H1 (cell line): ENCODE results near the gene SKAP2. TPM values are rescaled to one million over a fixed set of nuclear protein-coding genes. Genes with fewer than 3 reads are reported as not detected.

Source experiments
- CTCF ChIA-PET: fragments of 300-600 bp; sonication (Branson Sonifier 250); formaldehyde crosslinking; loops from one replicate; lab custom pipeline; 2021; ENCODE audit not compliant: partially characterized antibody; lab: Charles Lee
- POLR2A ChIA-PET: fragments of 300-600 bp; sonication (Branson Sonifier 250); formaldehyde crosslinking; loops from one replicate; lab custom pipeline; 2021; ENCODE audit warnings: inconsistent platforms; ENCODE audit not compliant: partially characterized antibody; lab: Charles Lee
- DNase-seq, 2 experiments: peaks; one replicate each; pipeline versions ENCODE4 v3.0.0 to v3.0.0-alpha.2; 2010 to 2022; ENCODE audit warnings: low spot score in 2 of 2, low read depth in 1 of 2, mixed read lengths in 1 of 2
- FAIRE-seq: peaks from 2 replicates; lab custom pipeline; 2011; peaks lifted over from hg19 to GRCh38; lab: Jason Lieb, UNC
- H2AFZ ChIP-seq: 2 replicates; pipeline ENCODE4 v1.8.1; 2012; ENCODE audit warnings: low read length, inconsistent platforms
- H2AK5ac ChIP-seq: 2 replicates; pipeline ENCODE4 v1.6.1; 2013; ENCODE audit warnings: low read depth, low read length
- H2BK120ac ChIP-seq: replicated peaks from 2 replicates; pipeline ENCODE3; 2013; ENCODE audit warnings: low read depth, low read length, inconsistent platforms
- H2BK12ac ChIP-seq: 2 replicates; pipeline ENCODE4 v1.6.1; 2013; ENCODE audit warnings: low read depth, low read length
- H2BK15ac ChIP-seq: 2 replicates; pipeline ENCODE4 v1.6.1; 2013; ENCODE audit warnings: low read length
- H2BK20ac ChIP-seq: 2 replicates; pipeline ENCODE4 v1.6.1; 2013; ENCODE audit warnings: low read length
- H2BK5ac ChIP-seq: 2 replicates; pipeline ENCODE4 v1.6.1; 2013; ENCODE audit warnings: low read depth, low read length
- H3K14ac ChIP-seq: 2 replicates; pipeline ENCODE4 v1.6.1; 2013; ENCODE audit warnings: inconsistent platforms; ENCODE audit not compliant: insufficient read length
- H3K18ac ChIP-seq: 2 replicates; pipeline ENCODE4 v1.6.1; 2013; ENCODE audit warnings: low read length; ENCODE audit errors: extremely low read depth
- H3K23ac ChIP-seq: 2 replicates; pipeline ENCODE4 v1.6.1; 2013; ENCODE audit warnings: inconsistent platforms; ENCODE audit not compliant: insufficient read length
- H3K23me2 ChIP-seq: 2 replicates; pipeline ENCODE4 v1.6.1; 2013; ENCODE audit warnings: low read depth, low read length
- H3K27ac ChIP-seq: 2 replicates; pipeline ENCODE4 v1.6.1; 2011; ENCODE audit warnings: low read depth, low read length, inconsistent platforms
- H3K27me3 ChIP-seq, 4 experiments: replicated peaks in 1 of 4; 1 replicate in 1 of 4; 2 replicates in 3 of 4; pipeline versions ENCODE4 v1.6.1 to v1.8.1; 2011 to 2013; ENCODE audit warnings: low read length in 3 of 4, mild to moderate bottlenecking in 3 of 4, inconsistent platforms in 2 of 4, mixed read lengths in 2 of 4, moderate library complexity in 1 of 4; ENCODE audit not compliant: control insufficient read depth in 3 of 4, insufficient read depth in 3 of 4; ENCODE audit errors: extremely low read depth in 1 of 4
- H3K36me3 ChIP-seq, 4 experiments: 2 replicates each; pipeline versions ENCODE4 v1.6.1 to v1.8.1; 2011 to 2013; ENCODE audit warnings: mild to moderate bottlenecking in 4 of 4, low read length in 3 of 4, moderate library complexity in 2 of 4, control low read depth in 1 of 4, inconsistent platforms in 1 of 4; ENCODE audit not compliant: insufficient read depth in 4 of 4, control insufficient read depth in 2 of 4
- H3K4ac ChIP-seq: replicated peaks from 2 replicates; pipeline ENCODE3; 2013; ENCODE audit warnings: low read length, low read depth, mixed read lengths, inconsistent platforms; ENCODE audit not compliant: insufficient read length
- H3K4me1 ChIP-seq, 4 experiments: replicated peaks in 1 of 4; 1 replicate in 1 of 4; 2 replicates in 3 of 4; pipeline versions ENCODE4 v1.6.1 to v1.8.1; 2011 to 2013; ENCODE audit warnings: low read length in 3 of 4, inconsistent platforms in 2 of 4, mixed read lengths in 1 of 4; ENCODE audit not compliant: insufficient read depth in 4 of 4, control insufficient read depth in 3 of 4
- H3K4me2 ChIP-seq, 2 experiments: 2 replicates each; pipeline versions ENCODE4 v1.6.1 to v1.8.1; 2011 to 2013; ENCODE audit warnings: low read depth in 2 of 2, low read length in 2 of 2, control low read depth in 1 of 2, inconsistent platforms in 1 of 2, mild to moderate bottlenecking in 1 of 2; ENCODE audit not compliant: insufficient read depth in 1 of 2
- H3K4me3 ChIP-seq, 4 experiments: fragments of 200-600, 300-600 bp in 1 of 4; sonication (generic), shearing (Covaris generic), sonication (Bioruptor Twin) in 1 of 4; 2 replicates each; pipeline versions ENCODE4 v1.5.1 to v1.8.1; 2011 to 2016; ENCODE audit warnings: low read length in 4 of 4, low read depth in 3 of 4, control low read depth in 2 of 4, inconsistent platforms in 2 of 4, mild to moderate bottlenecking in 2 of 4, mixed read lengths in 1 of 4, moderate library complexity in 1 of 4; ENCODE audit not compliant: insufficient read depth in 2 of 4; ENCODE audit errors: extremely low read depth in 1 of 4
- H3K56ac ChIP-seq: replicated peaks from 2 replicates; pipeline ENCODE3; 2013; ENCODE audit warnings: low read depth, mild to moderate bottlenecking, mixed read lengths, low read length, inconsistent platforms; ENCODE audit not compliant: insufficient read length
- H3K79me1 ChIP-seq: 2 replicates; pipeline ENCODE4 v1.6.1; 2013; ENCODE audit warnings: low read depth, low read length, control low read depth
- H3K79me2 ChIP-seq, 2 experiments: 2 replicates each; pipeline versions ENCODE4 v1.6.1 to v1.8.1; 2012 to 2013; ENCODE audit warnings: low read length in 2 of 2, mild to moderate bottlenecking in 2 of 2, inconsistent platforms in 1 of 2; ENCODE audit not compliant: insufficient read depth in 2 of 2, control insufficient read depth in 1 of 2
- H3K9ac ChIP-seq, 4 experiments: replicated peaks in 1 of 4; 1 replicate in 1 of 4; 2 replicates in 3 of 4; pipeline versions ENCODE4 v1.6.1 to v1.8.1; 2011 to 2013; ENCODE audit warnings: low read depth in 3 of 4, low read length in 3 of 4, control low read depth in 2 of 4, mild to moderate bottlenecking in 2 of 4, moderate library complexity in 2 of 4, inconsistent platforms in 1 of 4; ENCODE audit errors: extremely low read depth in 1 of 4
- H3K9me3 ChIP-seq, 2 experiments: 2 replicates each; pipeline versions ENCODE4 v1.6.1 to v1.8.1; 2012 to 2013; ENCODE audit warnings: mild to moderate bottlenecking in 2 of 2, moderate library complexity in 2 of 2, control low read depth in 1 of 2, inconsistent platforms in 1 of 2, low read depth in 1 of 2, low read length in 1 of 2, mixed read lengths in 1 of 2; ENCODE audit not compliant: insufficient read depth in 2 of 2
- H4K20me1 ChIP-seq, 2 experiments: replicated peaks in 1 of 2; 2 replicates each; pipeline versions ENCODE3 to v1.8.1; 2011 to 2013; ENCODE audit warnings: inconsistent platforms in 2 of 2, low read length in 2 of 2, mild to moderate bottlenecking in 1 of 2; ENCODE audit not compliant: insufficient read depth in 2 of 2, control insufficient read depth in 1 of 2
- H4K5ac ChIP-seq: 2 replicates; pipeline ENCODE4 v1.6.1; 2013; ENCODE audit warnings: low read length, low read depth, mixed read lengths, inconsistent platforms; ENCODE audit not compliant: insufficient read length
- H4K8ac ChIP-seq: 2 replicates; pipeline ENCODE4 v1.8.0; 2013; ENCODE audit warnings: mild to moderate bottlenecking, moderate library complexity, low read length, inconsistent platforms; ENCODE audit not compliant: insufficient read depth; ENCODE audit errors: extremely low read depth
- H4K91ac ChIP-seq: replicated peaks from 2 replicates; pipeline ENCODE3; 2013; ENCODE audit warnings: low read length, mixed read lengths, inconsistent platforms; ENCODE audit not compliant: insufficient read length
- CBX8 ChIP-seq: fragments of 300-800, 300-1000 bp; sonication (generic); IDR thresholded peaks from 2 replicates; pipeline ENCODE4 v1.7.1; 2016; ENCODE audit warnings: low read depth, low read length, borderline replicate concordance
- EP300 ChIP-seq, 2 experiments: IDR thresholded peaks; 1 replicate in 1 of 2; 2 replicates in 1 of 2; pipeline ENCODE4 v1.6.1; 2011 to 2012; ENCODE audit warnings: low read depth in 2 of 2, low read length in 2 of 2, mild to moderate bottlenecking in 2 of 2, borderline replicate concordance in 1 of 2, inconsistent platforms in 1 of 2, moderate library complexity in 1 of 2
- JUND ChIP-seq: IDR thresholded peaks from 2 replicates; pipeline ENCODE4 v1.6.1; 2011; ENCODE audit warnings: mild to moderate bottlenecking, improper control_type of control experiment, low read length
- SAP30 ChIP-seq: fragments of 300-600 bp; sonication (generic); IDR thresholded peaks from 2 replicates; pipeline ENCODE4 v1.7.1; 2012; ENCODE audit warnings: low read length, moderate library complexity, mild to moderate bottlenecking, inconsistent platforms; ENCODE audit not compliant: insufficient read depth, insufficient replicate concordance
- polyA plus RNA-seq, 7 experiments: library from polyadenylated mRNA; depleted of rRNA in 3 of 7; stranded (reverse) in 5 of 7; unstranded in 2 of 7; fragments of >200 nt in 5 of 7; fragments of 200-250 nt in 2 of 7; gene quantifications; 1 replicate in 5 of 7; 2 replicates in 1 of 7; 4 replicates in 1 of 7; pipeline versions ENCODE4 v1.2.1 to v1.2.3, GENCODE V29; 2011 to 2013; ENCODE audit warnings: missing spikeins in 2 of 7, mixed read lengths in 2 of 7
- total RNA-seq: library from RNA; stranded (reverse); fragmentation: NEBNext Ultra II Directional; extraction: Animal tissue kit (Norgen Biotek cat#: 25700); gene quantifications from 2 replicates; pipeline ENCODE4 v1.2.1, GENCODE V29; 2021

SKAP2 gene
- total and polyA plus RNA-seq, 2 of the 8 experiments (the other 6 are each of a cell fraction or from before 2014, with no cell fraction given): 0.53 to 5.1 TPM

DNA sequence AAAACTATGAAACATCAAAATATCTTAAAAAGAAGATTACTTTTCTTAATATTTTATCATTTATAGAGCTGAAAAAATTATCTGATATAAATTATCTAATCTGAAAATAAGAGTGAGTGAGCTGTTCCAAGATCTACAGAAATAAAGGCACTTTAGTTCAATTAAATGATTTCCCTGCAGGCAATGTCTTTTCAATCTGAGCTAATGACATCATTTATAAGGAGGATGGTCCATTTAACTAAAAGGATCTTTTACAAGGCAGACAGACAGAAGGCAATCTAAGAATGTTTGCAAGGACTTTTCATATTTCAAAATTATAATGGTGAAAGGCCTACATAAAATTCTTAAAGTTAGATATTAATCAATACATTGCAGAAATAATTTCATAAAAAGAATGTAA is 71.8 kb downstream of the SKAP2 start:
- no peak overlapping the region for H4K91ac ChIP-seq
- no peak for DNase-seq
- H2BK15ac ChIP-seq: no peak overlapping the region
- no peak overlapping the region for H3K9ac ChIP-seq
- CTCF ChIA-PET: no interaction called here
- H2BK120ac ChIP-seq: no peak overlapping the region
- no peak overlapping the region for H4K8ac ChIP-seq
- no peaks in the 10 kb centered on the region for H3K4me1 ChIP-seq
- H3K56ac ChIP-seq: no peak overlapping the region
- H3K23me2 ChIP-seq: no peaks in the 10 kb centered on the region
- H3K27ac ChIP-seq: no peak overlapping the region
- no peaks in the 10 kb centered on the region for H3K27me3 ChIP-seq
- no peak overlapping the region for H2BK12ac ChIP-seq
- no peaks in the 10 kb centered on the region for H4K20me1 ChIP-seq
- H3K4me2 ChIP-seq: no peak overlapping the region
- H3K79me2 ChIP-seq: no peaks in the 10 kb centered on the region
- no peak overlapping the region for H2AFZ ChIP-seq
- POLR2A ChIA-PET: no interaction called here
- no peaks in the 10 kb centered on the region for H3K36me3 ChIP-seq
- no peak overlapping the region for H3K4ac ChIP-seq
- no peak overlapping the region for H2AK5ac ChIP-seq
- H3K4me3 ChIP-seq: no peak overlapping the region
- H3K14ac ChIP-seq: no peak overlapping the region
- no peak overlapping the region for H3K18ac ChIP-seq
- H2BK20ac ChIP-seq: no peak overlapping the region
- no peaks in the 10 kb centered on the region; the same call in 1 of the 2 replicates for H3K79me1 ChIP-seq
- FAIRE-seq: no peak
- no peak overlapping the region for H4K5ac ChIP-seq
- no peak overlapping the region for H3K23ac ChIP-seq
- no peak overlapping the region for H2BK5ac ChIP-seq
- no peaks in the 10 kb centered on the region for H3K9me3 ChIP-seq
- no peak for TF ChIP-seq CBX8
- no peak for TF ChIP-seq JUND
- no peak for TF ChIP-seq EP300 (IDR thresholded peaks at IDR 0.05; ENCODE audit: borderline replicate concordance in 1 of 2, low read depth in 2 of 2, low read length in 2 of 2)
- no peak for TF ChIP-seq SAP30
